ENCODE results near the gene FRMD8.

The FRMD8 gene

DNA sequence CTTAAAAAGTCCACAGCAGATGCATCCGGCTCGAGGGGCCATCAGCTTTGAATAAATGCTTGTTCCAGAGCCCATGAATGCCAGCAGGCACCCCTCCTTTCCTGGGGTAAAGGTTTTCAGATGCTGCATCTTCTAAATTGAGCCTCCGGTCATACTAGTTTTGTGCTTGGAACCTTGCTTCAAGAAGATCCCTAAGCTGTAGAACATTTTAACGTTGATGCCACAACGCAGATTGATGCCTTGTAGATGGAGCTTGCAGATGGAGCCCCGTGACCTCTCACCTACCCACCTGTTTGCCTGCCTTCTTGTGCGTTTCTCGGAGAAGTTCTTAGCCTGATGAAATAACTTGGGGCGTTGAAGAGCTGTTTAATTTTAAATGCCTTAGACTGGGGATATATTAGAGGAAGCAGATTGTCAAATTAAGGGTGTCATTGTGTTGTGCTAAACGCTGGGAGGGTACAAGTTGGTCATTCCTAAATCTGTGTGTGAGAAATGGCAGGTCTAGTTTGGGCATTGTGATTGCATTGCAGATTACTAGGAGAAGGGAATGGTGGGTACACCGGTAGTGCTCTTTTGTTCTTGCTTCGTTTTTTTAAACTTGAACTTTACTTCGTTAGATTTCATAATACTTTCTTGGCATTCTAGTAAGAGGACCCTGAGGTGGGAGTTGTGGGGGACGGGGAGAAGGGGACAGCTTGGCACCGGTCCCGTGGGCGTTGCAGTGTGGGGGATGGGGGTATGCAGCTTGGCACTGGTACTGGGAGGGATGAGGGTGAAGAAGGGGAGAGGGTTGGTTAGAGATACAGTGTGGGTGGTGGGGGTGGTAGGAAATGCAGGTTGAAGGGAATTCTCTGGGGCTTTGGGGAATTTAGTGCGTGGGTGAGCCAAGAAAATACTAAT is 38.0 kb downstream of the FRMD8 start:
- TF ChIP-seq CTCF (IDR thresholded peaks at IDR 0.05; ENCODE audit: low read depth, low read length, missing control alignments), result no peak
- H3K4me3 ChIP-seq (ENCODE audit: low read depth, low read length), result peak overlapping the region; percentile 96
- in situ Hi-C loops (cut with HindIII; ENCODE audit: low sequenced_read_pairs), result loop anchor here (5.0 kb wide), 1 partner anchor 73 kb away; the partner anchor contains the start of gene MALAT1
- DNase-seq (ENCODE audit: low read depth), result no peak

GRCh38 chr11:65425105-65425970 is 38.9 kb downstream of the FRMD8 start:
- peak overlapping the region; percentile 96 for H3K4me3 ChIP-seq (ENCODE audit: low read depth, low read length)
- DNase-seq (ENCODE audit: low read depth), result no peak
- TF ChIP-seq CTCF (IDR thresholded peaks at IDR 0.05; ENCODE audit: low read depth, low read length, missing control alignments), result no peak
- in situ Hi-C loops (cut with HindIII; ENCODE audit: low sequenced_read_pairs), result no loop called here

- DNase-seq (ENCODE audit: low read depth), result no peak
- peak overlapping the region; percentile 96 for H3K4me3 ChIP-seq (ENCODE audit: low read depth, low read length)
- no peak for TF ChIP-seq CTCF (IDR thresholded peaks at IDR 0.05; ENCODE audit: low read depth, low read length, missing control alignments)
- in situ Hi-C loops (cut with HindIII; ENCODE audit: low sequenced_read_pairs), result no loop called here
These were observed 39.8 kb downstream of the FRMD8 start for GRCh38 chr11:65425971-65426838.

GRCh38 chr11:65426839-65427690 is 40.6 kb downstream of the FRMD8 start:
- in situ Hi-C loops (cut with HindIII; ENCODE audit: low sequenced_read_pairs), result no loop called here
- DNase-seq (ENCODE audit: low read depth), result no peak
- H3K4me3 ChIP-seq (ENCODE audit: low read depth, low read length), result peak overlapping the region; percentile 96
- no peak for TF ChIP-seq CTCF (IDR thresholded peaks at IDR 0.05; ENCODE audit: low read depth, low read length, missing control alignments)

GRCh38 chr11:65427691-65428577 is 41.5 kb downstream of the FRMD8 start:
- no peak for TF ChIP-seq CTCF (IDR thresholded peaks at IDR 0.05; ENCODE audit: low read depth, low read length, missing control alignments)
- peak overlapping the region; percentile 96 for H3K4me3 ChIP-seq (ENCODE audit: low read depth, low read length)

More at GRCh38 chr11:65427691-65428577, 41.5 kb downstream of the FRMD8 start:
- DNase-seq (ENCODE audit: low read depth), result no peak
- in situ Hi-C loops (cut with HindIII; ENCODE audit: low sequenced_read_pairs), result no loop called here
